ENCODE results near the gene STK40.

Gene STK40

GRCh38 chr1:36398370-36398977, 12.8 kb upstream of the STK40 start:
- DNase-seq (ENCODE audit: low read depth in 2 of 2): no peak

- DNase-seq (ENCODE audit: low read depth in 2 of 2): peak; percentile 84 to 85
Measured at GRCh38 chr1:36397378-36398230, 11.9 kb upstream of the STK40 start, which contains the start of gene LSM10. Gene LSM10 (minus strand): TSS chr1:36397908. CDS start chr1:36394129, 3,779 bp downstream.

- DNase-seq (ENCODE audit: low read depth in 2 of 2): no peak
Measured at GRCh38 chr1:36397083-36397377, 11.3 kb upstream of the STK40 start.

GRCh38 chr1:36396359-36396758, 10.6 kb upstream of the STK40 start:
- no peak for DNase-seq (ENCODE audit: low read depth in 2 of 2)

GRCh38 chr1:36393686-36394085, 8.0 kb upstream of the STK40 start:
- no peak for DNase-seq (ENCODE audit: low read depth in 2 of 2)

DNA sequence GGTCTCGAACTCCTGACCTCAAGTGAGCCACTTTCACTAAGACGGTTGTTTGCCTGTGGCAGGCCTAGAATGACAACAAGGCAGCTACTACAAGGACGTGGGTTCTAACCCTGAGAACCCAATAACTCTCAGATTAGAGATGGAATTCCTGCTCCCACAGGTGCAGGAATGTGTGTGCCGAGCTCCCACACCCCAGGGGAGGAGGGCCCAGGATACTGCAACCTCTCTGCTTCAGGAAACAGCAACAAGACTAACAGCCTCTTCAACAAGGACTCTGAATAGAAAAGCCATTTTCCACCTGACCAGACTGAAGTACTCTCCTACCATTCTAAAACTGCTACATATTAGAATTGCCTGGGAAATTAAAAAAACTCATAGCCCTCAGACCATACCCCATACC, 7.1 kb upstream of the STK40 start:
- no peak for DNase-seq (ENCODE audit: low read depth in 2 of 2)

DNA sequence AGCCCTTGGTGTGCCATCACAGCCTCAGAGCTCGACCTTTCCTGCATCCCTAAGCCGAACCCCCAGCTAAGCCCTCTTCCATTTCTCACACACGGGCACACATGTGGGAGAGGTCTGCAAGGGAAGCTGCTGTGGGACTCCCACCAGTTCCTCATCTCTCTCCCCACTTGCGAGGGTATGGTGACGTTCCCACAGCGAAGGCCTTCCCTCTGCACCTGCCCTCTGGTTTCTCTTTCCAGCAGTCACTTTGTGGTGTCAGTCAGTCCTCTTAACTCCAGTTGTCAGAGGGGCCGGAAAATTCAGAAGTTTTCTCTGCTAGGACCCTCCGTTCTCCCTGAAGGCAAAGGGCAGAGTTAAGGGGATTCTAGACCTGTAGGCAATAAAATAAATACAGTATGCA, 5.5 kb upstream of the STK40 start:
- no peak for DNase-seq (ENCODE audit: low read depth in 2 of 2)

DNA sequence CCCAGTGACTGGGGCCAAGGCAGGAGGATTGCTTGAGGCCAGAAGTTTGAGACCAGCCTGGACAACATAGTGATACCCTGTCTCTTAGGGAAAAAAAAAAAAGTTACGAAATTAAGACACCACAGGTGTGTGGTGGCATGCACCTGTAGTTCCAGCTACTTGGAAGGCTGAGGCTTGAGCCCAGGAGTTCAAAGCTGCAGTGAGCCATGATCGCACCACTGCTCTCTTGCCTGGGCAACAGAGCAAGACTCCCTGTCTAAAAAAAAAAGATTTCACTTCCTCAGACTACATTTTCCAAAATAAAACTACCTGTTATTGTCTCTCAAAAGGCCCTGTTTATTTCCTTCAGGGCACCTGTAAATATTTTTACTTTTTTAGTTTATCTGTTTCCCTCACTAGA, 4.7 kb upstream of the STK40 start:
- DNase-seq (ENCODE audit: low read depth in 2 of 2): no peak

DNA sequence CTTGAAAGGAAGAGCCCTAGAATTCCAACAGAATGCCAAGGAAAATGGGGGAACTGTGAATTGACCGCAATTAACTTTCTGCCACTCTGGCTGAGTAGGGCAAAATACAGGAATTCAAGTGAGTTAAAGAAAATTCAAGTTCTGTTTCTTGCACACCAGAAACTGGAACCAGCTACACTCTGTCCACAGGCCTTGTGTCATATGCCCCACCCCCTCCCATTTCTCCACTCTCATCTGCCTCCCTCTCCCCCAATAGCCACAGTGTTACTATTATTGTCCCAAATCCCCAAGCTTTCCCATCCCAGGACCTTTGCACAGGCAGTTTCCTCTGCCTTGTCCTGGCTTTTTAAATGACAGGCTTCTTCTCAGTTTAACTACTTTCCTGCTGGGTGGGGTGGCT, 4.3 kb upstream of the STK40 start:
- DNase-seq (ENCODE audit: low read depth in 2 of 2): no peak

DNA sequence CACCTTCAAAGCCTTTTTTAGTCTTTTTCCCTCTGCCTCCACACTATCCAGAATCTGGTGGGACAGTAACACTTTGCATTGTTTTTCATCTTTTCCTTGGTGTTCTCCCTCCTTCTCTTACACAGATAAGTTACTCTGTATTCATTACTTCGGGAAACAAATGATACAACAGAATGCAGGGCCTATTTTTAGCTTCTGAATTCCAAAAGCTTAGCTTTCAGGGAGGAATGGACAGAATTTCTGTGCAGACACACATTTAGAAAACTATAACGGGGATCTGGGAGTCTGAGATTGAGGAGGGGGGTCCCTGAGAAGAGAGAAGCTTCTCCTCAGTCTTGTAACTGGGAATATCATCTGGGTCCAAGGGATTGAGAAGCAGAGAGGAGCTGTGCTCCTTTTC, 3.5 kb upstream of the STK40 start:
- DNase-seq (ENCODE audit: low read depth in 2 of 2): no peak

- no peak for DNase-seq (ENCODE audit: low read depth in 2 of 2)
Measured at GRCh38 chr1:36387141-36387949, 1.6 kb upstream of the STK40 start.

DNA sequence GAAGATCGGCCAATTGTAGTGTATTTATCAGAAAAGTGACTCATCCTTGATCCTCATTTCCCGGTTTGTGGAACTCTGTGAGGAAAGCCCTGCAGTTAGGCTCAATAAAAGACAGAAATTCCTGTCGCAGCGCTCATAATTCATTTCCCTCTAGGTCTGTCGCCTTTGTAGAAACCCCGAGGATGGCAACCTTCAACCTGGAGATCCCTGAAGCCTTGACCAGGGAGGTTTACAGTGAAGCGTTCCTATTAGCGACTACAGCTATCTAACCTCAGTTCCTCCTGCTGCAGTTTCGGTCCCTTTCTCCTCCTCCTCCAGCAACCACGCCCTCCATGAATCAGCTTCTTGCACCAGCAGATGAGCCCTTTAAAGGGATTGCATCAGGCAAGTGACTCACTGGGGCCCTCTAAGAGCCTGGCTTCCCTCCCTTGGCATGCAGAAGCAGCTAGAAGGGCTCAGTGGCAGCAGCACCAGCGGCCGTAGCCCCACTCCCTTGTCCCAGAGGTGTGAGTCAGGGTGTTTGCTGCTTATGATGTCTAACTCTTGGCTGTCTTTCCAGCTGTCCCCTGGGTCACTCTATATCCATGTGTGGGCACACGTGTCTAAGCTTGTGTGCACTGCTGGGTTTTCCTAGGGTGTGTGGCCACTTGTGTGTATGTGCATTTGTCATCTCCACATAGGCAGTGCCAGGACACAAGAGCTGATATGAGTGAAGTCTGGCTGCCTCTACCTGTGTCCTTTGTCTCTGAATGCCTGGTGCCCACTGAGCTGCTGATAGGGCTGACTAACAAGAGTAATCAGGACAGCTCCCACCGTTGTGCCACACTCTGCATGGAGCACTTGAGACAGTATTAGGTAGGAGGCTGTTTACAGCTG, 779 bp upstream of the STK40 start:
- peak; percentile 68 to 85 for DNase-seq (ENCODE audit: low read depth in 2 of 2)

GRCh38 chr1:36384542-36385409, 948 bp downstream of the STK40 start:
- peak in 1 of 2 donors; percentile 11 for DNase-seq (ENCODE audit: low read depth in 2 of 2)

- no peak for DNase-seq (ENCODE audit: low read depth in 2 of 2)
Measured at GRCh38 chr1:36383240-36383639, 2.5 kb downstream of the STK40 start.

DNA sequence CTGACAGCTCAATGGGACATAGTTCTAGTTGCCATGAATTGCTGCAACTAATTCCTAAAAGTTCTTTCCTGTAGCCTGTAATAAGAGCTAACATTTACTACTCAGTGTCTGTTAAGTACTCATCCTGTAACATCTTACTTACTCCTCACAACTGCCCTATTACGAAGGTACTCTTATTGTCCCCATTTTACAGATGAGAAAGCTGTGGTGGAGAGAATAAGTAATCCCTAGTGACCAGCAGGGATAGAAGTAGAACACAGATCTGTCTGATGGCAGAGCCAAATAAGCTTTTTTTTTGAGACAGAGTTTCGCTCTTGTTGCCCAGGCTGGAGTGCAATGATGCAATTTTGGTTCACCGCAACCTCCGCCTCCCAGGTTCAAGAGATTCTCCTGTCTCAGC, 3.1 kb downstream of the STK40 start:
- no peak for DNase-seq (ENCODE audit: low read depth in 2 of 2)

DNA sequence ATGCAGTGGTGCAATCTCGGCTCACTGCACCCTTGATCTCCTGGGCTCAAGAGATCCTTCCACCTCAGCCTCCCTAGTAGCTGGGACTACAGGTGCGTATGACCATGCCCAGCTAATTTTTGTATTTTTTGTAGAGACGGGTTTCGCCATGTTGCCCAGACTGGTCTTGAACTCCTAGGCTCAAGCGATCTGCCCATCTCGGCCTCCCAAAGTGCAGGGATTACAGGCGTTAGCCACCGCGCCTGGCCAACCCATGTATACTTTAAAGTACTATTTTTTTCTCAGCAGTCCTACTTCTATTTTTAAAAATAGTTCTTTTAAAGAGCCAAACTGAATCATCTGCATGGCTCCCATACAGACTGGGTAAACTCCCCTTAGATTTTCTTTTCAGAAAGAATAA, 3.5 kb downstream of the STK40 start:
- DNase-seq (ENCODE audit: low read depth in 2 of 2): no peak

DNA sequence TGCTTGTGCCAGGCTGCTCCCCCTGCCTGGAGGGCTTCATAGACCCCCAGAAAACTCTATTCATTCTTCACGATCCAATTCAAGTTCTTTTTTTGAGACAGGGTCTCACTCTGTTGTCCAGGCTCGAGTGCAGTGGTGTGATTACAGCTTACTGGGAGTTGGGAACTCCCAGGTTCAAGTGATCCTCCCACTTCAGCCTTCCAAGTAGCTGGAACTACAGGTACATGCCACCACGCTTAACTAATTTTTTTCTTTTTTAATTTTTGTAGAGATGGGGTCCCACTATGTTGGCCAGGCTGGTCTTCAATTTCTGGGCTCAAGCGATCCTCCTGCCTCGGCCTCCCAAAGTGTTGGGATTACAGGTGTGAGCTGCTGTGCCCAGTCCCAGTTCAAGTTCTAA, 4.3 kb downstream of the STK40 start:
- DNase-seq (ENCODE audit: low read depth in 2 of 2): no peak

GRCh38 chr1:36380782-36381181, 4.9 kb downstream of the STK40 start:
- DNase-seq (ENCODE audit: low read depth in 2 of 2): no peak

DNA sequence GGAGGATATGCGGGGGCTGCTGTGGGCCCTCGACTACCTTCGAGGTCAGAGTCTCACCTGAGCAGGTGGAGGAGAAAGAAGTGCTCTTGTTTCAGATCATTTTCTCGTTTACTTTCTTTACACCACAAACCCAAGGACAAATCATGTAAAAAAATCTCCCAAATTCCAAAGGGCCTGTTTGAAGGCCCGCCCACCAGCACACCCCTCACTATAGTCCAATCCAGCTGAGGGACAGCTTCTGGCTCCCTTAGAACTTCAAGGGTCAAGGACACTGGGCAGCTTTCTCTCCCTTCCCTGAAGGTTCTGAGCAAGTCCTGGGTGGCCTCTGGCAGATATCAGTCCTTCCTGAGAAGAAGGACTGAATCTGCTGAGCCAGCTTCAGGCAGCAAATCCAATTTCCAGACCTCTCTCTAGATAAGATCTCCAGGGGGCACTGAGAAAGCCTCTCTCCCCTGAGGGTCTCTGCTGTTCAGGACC, 5.5 kb downstream of the STK40 start:
- no peak for DNase-seq (ENCODE audit: low read depth in 2 of 2)

DNA sequence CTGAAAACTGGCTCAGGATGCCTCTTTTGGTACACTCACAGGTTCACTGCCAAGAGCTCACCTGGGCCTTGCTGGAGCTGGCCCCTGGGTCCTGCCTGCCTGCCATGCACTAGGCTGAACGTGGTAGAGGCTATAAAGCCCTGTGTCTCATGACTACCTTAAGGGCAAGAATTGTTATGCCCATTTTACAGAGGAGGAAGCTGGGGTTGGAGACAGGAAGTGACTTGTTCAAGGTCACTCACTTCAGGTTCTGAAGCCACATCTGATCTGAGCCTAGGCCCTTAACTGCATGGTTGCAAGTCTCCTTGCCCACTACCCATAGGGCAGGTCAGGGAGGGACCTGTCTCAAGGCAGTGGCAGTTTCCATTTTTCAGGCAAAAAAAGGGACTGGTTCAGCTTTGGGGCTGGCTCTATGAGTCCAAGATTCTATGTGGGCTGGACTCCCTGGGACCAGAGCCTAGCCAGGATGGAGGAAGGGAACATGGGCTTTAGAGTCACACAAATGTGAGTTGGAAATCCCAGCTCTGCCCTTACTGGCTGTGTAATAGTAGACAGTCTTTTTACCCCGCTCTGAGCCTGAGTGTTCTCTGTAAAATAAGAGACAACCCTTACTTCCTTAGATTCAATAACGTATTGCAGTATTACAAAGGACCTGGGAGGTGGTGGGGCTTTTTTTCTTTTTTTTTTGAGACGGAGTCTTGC, 7.8 kb downstream of the STK40 start:
- DNase-seq (ENCODE audit: low read depth in 2 of 2): no peak

Measured in stimulated activated CD4-positive, alpha-beta T cell treated with anti-CD3 and anti-CD28 coated beads, Interleukin-1b, Interleukin-23, amount 100 ng/mL, for 4 hours (primary cell).